ENCODE results near the gene HTRA1.

HTRA1 gene

GRCh38 chr10:122480146-122480833, 18.9 kb downstream of the HTRA1 start:
- H3K9me3 ChIP-seq (ENCODE audit: severe bottlenecking): no peaks in the 10 kb centered on the region
- H3K27me3 ChIP-seq (ENCODE audit: insufficient read depth, low read depth, severe bottlenecking): no peaks in the 10 kb centered on the region
- no peaks in the 10 kb centered on the region for H3K36me3 ChIP-seq
- TF ChIP-seq, protein P1, sequence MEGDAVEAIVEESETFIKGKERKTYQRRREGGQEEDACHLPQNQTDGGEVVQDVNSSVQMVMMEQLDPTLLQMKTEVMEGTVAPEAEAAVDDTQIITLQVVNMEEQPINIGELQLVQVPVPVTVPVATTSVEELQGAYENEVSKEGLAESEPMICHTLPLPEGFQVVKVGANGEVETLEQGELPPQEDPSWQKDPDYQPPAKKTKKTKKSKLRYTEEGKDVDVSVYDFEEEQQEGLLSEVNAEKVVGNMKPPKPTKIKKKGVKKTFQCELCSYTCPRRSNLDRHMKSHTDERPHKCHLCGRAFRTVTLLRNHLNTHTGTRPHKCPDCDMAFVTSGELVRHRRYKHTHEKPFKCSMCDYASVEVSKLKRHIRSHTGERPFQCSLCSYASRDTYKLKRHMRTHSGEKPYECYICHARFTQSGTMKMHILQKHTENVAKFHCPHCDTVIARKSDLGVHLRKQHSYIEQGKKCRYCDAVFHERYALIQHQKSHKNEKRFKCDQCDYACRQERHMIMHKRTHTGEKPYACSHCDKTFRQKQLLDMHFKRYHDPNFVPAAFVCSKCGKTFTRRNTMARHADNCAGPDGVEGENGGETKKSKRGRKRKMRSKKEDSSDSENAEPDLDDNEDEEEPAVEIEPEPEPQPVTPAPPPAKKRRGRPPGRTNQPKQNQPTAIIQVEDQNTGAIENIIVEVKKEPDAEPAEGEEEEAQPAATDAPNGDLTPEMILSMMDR (IDR thresholded peaks at IDR 0.05; ENCODE audit: low read depth, low read length): no peak
- no peak overlapping the region for H3K27ac ChIP-seq
- H3K4me3 ChIP-seq (ENCODE audit: low read depth, low read length): no peak overlapping the region
- no peak for DNase-seq

DNA sequence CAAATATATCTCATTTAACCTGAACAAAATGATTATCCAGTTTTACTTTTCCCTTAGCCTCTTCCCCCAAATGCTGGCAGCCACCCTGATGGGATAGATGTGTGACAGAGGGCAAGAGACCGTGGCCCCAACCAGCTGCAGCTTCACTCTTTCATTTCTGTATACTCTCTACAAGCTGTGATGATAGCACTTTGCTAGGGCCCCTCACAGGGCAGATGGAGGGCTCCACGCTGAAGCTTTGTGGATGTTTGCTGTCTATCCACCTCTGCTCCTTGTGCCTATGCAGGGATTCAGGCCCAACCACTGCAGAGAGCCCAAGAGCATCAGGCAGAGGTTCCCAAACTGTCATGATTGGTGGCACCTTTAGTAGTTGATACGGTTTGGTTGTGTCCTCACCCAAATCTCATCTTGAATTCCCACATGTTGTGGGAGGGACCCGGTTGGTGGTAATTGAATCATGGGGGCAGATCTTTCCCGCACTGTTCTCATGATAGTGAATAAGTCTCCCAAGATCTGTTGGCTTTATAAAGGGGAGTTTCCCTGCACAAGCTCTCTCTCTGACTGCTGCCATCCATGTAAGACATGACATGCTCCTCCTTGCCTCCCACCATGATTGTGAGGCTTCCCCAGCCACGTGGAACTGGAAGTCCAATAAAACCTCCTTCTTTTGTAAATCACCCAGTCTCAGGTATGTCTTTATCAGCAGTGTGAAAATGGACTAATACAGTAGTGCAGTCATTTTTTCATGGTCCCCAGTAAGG, 20.1 kb downstream of the HTRA1 start:
- no peaks in the 10 kb centered on the region for H3K27me3 ChIP-seq (ENCODE audit: insufficient read depth, low read depth, severe bottlenecking)
- no peak overlapping the region for H3K27ac ChIP-seq
- H3K4me3 ChIP-seq (ENCODE audit: low read depth, low read length): no peak overlapping the region
- H3K36me3 ChIP-seq: no peaks in the 10 kb centered on the region
- DNase-seq: no peak
- no peaks in the 10 kb centered on the region for H3K9me3 ChIP-seq (ENCODE audit: severe bottlenecking)
- TF ChIP-seq, protein P1 (IDR thresholded peaks at IDR 0.05; ENCODE audit: low read depth, low read length): no peak

GRCh38 chr10:122484276-122485060, 23.1 kb downstream of the HTRA1 start:
- TF ChIP-seq, protein P1 (IDR thresholded peaks at IDR 0.05; ENCODE audit: low read depth, low read length): no peak
- H3K27ac ChIP-seq: no peak overlapping the region
- no peaks in the 10 kb centered on the region for H3K9me3 ChIP-seq (ENCODE audit: severe bottlenecking)
- H3K4me3 ChIP-seq (ENCODE audit: low read depth, low read length): no peak overlapping the region
- no peaks in the 10 kb centered on the region for H3K36me3 ChIP-seq
- DNase-seq: no peak
- no peaks in the 10 kb centered on the region for H3K27me3 ChIP-seq (ENCODE audit: insufficient read depth, low read depth, severe bottlenecking)

DNA sequence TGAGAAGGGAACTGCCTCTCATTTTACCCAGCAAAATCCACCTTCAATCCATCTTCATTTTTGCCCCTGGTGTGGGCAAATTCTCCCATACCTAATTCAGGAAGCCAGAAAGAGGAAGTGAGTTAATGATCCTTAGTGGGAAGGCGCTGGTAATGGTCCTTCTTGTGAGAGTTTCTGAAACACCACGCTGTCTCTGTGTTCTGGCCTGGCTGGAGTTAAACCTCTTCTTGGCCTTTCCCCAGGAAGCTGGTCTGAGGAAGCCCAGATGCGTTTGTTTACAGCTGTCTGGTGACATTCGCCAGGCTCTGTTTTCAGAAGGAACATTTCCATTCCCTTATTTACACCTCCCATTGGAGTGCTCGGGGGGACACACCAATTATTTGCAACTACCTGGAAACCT, 24.3 kb downstream of the HTRA1 start:
- DNase-seq: no peak
- TF ChIP-seq, protein P1 (IDR thresholded peaks at IDR 0.05; ENCODE audit: low read depth, low read length): no peak
- Histone ChIP-seq H3K9me3 (ENCODE audit: severe bottlenecking) (no peaks in the 10 kb centered on the region), H3K27me3 (ENCODE audit: insufficient read depth, low read depth, severe bottlenecking) (no peaks in the 10 kb centered on the region), H3K27ac (no peak overlapping the region), H3K4me3 (ENCODE audit: low read depth, low read length) (no peak overlapping the region), H3K36me3 (no peaks in the 10 kb centered on the region)

GRCh38 chr10:122486406-122487080, 25.2 kb downstream of the HTRA1 start:
- no peaks in the 10 kb centered on the region for H3K9me3 ChIP-seq (ENCODE audit: severe bottlenecking)
- TF ChIP-seq, protein P1 (IDR thresholded peaks at IDR 0.05; ENCODE audit: low read depth, low read length): no peak
- no peak for DNase-seq
- H3K36me3 ChIP-seq: no peaks in the 10 kb centered on the region
- no peaks in the 10 kb centered on the region for H3K27me3 ChIP-seq (ENCODE audit: insufficient read depth, low read depth, severe bottlenecking)
- H3K27ac ChIP-seq: no peak overlapping the region
- H3K4me3 ChIP-seq (ENCODE audit: low read depth, low read length): no peak overlapping the region

All from WERI-Rb-1 (cell line).